Measurements from ENCODE around the gene SPDYE9. TPM values are rescaled to one million over a fixed set of nuclear protein-coding genes. Genes with fewer than 3 reads are reported as not detected.

The SPDYE9 gene, protein sequence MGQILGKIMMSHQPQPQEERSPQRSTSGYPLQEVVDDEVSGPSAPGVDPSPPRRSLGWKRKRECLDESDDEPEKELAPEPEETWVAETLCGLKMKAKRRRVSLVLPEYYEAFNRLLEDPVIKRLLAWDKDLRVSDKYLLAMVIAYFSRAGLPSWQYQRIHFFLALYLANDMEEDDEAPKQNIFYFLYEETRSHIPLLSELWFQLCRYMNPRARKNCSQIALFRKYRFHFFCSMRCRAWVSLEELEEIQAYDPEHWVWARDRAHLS
- total RNA-seq, result not detected in 2 replicates

DNA sequence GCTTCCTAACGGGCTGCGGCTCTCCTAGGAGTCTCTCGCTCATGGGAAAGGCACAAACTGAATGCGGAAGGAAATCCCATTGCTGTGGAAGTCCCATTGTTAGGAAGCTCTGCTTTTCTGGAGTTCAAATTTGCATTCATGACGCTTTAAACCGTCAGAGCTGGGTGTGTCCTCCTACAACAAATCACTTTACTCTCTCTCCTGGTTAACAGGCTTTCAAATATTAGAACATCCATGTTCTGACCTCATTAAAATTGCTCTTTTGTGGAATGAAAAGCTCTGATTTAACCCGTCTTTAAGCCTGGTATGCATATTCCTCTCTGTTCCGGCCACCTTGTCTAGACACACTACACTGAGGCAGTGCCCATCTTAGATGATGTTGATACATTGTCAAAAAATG lies at the start of gene SPDYE9:
Gene SPDYE9 (minus strand): TSS at position 101 of the 400 bp plus-strand sequence. CDS start 1,800 bp downstream, outside the sequence.

DNA sequence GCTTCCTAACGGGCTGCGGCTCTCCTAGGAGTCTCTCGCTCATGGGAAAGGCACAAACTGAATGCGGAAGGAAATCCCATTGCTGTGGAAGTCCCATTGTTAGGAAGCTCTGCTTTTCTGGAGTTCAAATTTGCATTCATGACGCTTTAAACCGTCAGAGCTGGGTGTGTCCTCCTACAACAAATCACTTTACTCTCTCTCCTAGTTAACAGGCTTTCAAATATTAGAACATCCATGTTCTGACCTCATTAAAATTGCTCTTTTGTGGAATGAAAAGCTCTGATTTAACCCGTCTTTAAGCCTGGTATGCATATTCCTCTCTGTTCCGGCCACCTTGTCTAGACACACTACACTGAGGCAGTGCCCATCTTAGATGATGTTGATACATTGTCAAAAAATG lies 28.0 kb downstream of the SPDYE9 start, which contains the start of gene SPDYE11:
Gene SPDYE11 (minus strand): TSS at position 101 of the 400 bp plus-strand sequence. CDS start 1,800 bp downstream, outside the sequence.

DNA sequence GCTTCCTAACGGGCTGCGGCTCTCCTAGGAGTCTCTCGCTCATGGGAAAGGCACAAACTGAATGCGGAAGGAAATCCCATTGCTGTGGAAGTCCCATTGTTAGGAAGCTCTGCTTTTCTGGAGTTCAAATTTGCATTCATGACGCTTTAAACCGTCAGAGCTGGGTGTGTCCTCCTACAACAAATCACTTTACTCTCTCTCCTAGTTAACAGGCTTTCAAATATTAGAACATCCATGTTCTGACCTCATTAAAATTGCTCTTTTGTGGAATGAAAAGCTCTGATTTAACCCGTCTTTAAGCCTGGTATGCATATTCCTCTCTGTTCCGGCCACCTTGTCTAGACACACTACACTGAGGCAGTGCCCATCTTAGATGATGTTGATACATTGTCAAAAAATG lies 56.2 kb downstream of the SPDYE9 start, which contains the start of gene SPDYE8:
Gene SPDYE8 (minus strand): TSS at position 101 of the 400 bp plus-strand sequence. CDS start 1,800 bp downstream, outside the sequence.

Other genes with a start within 250 kb of the SPDYE9 start
- gene POM121, start 160.9 kb downstream of the SPDYE9 start, total RNA-seq, result 3.9 and 9.8 TPM in 2 replicates
- gene TRIM74, start 116.6 kb downstream of the SPDYE9 start, total RNA-seq, result 0.06 TPM in 1 of 2 replicates, not detected in the other
- not detected in 2 replicates for gene SPDYE8, start 56.3 kb downstream of the SPDYE9 start, total RNA-seq
- gene SPDYE11, start 28.1 kb downstream of the SPDYE9 start, total RNA-seq, result not detected in 2 replicates
- gene NSUN5, start 222.8 kb upstream of the SPDYE9 start, total RNA-seq, result 3.7 and 8.4 TPM in 2 replicates
- not detected in 2 replicates for gene TRIM50, start 242.0 kb upstream of the SPDYE9 start, total RNA-seq
- not detected in 2 replicates for gene FKBP6, start 242.1 kb upstream of the SPDYE9 start, total RNA-seq

All from bladder microvascular endothelial cell (primary cell).